Measurements from ENCODE around the gene RHBG. TPM values are rescaled to one million over a fixed set of nuclear protein-coding genes. Genes with fewer than 3 reads are reported as not detected.

RHBG gene
- total and polyA plus RNA-seq, 12 donors = 0.16 to 3.0 (median 0.99) TPM; not detected in 2

DNA sequence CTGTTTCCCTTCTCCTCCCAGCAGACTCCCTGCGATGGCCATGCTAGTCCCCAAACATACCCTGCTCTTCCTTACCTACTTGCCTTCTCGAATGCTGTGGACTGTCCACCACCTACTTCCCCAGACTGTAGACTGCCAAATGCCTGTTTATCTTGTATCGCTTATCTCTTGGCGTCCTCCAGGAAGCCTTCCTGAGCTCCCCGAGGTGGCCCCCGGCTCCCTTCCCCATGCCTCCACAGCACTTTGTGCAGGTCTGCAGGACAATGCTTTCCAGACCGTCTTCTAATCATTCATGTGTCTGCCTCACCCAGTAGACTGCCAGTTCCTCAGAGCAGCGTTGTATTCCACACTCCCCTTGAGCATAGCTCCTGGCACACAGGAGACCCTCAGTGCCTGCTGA, 41.7 kb downstream of the RHBG start:
- Histone ChIP-seq H3K9me3 (replicated peaks in 1 of 3) (no peaks in the 10 kb centered on the region), H3K27ac (no peak overlapping the region), H3K4me3 (no peak overlapping the region), H3K36me3 (replicated peaks in 1 of 2) (no peaks in the 10 kb centered on the region), H3K27me3 (peaks cover 30% of the 10 kb centered on the region), H3K4me1 (replicated peaks in 1 of 2) (no peaks in the 10 kb centered on the region)
- TF ChIP-seq, protein P1, sequence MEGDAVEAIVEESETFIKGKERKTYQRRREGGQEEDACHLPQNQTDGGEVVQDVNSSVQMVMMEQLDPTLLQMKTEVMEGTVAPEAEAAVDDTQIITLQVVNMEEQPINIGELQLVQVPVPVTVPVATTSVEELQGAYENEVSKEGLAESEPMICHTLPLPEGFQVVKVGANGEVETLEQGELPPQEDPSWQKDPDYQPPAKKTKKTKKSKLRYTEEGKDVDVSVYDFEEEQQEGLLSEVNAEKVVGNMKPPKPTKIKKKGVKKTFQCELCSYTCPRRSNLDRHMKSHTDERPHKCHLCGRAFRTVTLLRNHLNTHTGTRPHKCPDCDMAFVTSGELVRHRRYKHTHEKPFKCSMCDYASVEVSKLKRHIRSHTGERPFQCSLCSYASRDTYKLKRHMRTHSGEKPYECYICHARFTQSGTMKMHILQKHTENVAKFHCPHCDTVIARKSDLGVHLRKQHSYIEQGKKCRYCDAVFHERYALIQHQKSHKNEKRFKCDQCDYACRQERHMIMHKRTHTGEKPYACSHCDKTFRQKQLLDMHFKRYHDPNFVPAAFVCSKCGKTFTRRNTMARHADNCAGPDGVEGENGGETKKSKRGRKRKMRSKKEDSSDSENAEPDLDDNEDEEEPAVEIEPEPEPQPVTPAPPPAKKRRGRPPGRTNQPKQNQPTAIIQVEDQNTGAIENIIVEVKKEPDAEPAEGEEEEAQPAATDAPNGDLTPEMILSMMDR (IDR thresholded peaks at IDR 0.05) = no peak
- no peak for TF ChIP-seq POLR2A (IDR thresholded peaks at IDR 0.05)
- no peak for DNase-seq
- WGBS, 4 donors = 76 to 83% (median 79%) methylated on average over 8 of the region's 8 CpGs
- intact Hi-C loops (cut with DNase I) = no loop called here

DNA sequence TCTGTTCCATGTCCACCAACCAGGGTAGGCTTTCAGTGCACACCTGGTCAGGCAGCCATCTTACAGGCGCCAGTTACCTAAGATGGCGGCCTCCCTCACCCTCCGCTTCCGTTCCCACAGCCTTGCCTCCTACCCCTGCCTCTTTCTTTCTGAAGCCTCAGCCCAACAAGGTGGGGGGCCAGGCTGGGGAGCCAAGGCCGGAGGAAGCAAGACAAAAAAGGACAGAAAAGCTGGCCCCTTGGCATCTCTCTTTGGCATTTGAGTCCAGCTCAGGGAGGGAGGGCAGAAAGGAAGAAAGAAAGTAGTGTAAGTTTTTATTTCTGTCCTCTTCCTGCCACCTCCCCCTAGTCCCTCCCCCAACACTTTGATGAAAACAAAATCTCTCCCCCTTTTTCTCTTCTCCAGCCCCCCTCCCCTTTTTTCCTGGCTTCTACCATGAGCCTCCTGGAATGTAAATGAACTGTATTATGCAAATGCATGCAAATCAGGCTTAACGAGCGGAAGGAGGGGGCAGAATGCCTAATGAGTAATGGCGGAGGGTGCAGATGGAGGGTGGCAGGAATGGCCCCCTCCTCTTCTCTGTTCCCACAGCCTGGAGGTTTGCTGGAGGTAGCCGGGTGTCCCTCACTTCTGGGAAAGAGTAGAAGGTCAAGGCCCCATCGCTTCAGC, 43.8 kb downstream of the RHBG start:
- 69 to 77% (median 74%) methylated on average over 10 of the region's 10 CpGs for WGBS, 4 donors
- Histone ChIP-seq H3K4me1 (replicated peaks in 1 of 2) (no peaks in the 10 kb centered on the region), H3K36me3 (replicated peaks in 1 of 2) (no peaks in the 10 kb centered on the region), H3K9me3 (replicated peaks in 1 of 3) (no peaks in the 10 kb centered on the region), H3K4me3 (no peak overlapping the region), H3K27ac (no peak overlapping the region), H3K27me3 (peaks cover 37% of the 10 kb centered on the region)
- TF ChIP-seq POLR2A (IDR thresholded peaks at IDR 0.05) = no peak
- TF ChIP-seq, protein P1 (IDR thresholded peaks at IDR 0.05) = no peak
- no peak for DNase-seq
- intact Hi-C loops (cut with DNase I) = no loop called here

- intact Hi-C loops (cut with DNase I) = no loop called here
- no peak for DNase-seq
- Histone ChIP-seq H3K4me3 (no peak overlapping the region), H3K27me3 (peaks cover 42% of the 10 kb centered on the region), H3K36me3 (replicated peaks in 1 of 2) (no peaks in the 10 kb centered on the region), H3K9me3 (replicated peaks in 1 of 3) (no peaks in the 10 kb centered on the region), H3K27ac (no peak overlapping the region), H3K4me1 (replicated peaks in 1 of 2) (no peaks in the 10 kb centered on the region)
- TF ChIP-seq POLR2A (IDR thresholded peaks at IDR 0.05) = no peak
- TF ChIP-seq, protein P1 (IDR thresholded peaks at IDR 0.05) = no peak
- 57 to 78% (median 75%) methylated on average over 6 to 10 of the region's 10 CpGs for WGBS, 4 donors
Measured at GRCh38 chr1:156413391-156414246, 44.6 kb downstream of the RHBG start.

DNA sequence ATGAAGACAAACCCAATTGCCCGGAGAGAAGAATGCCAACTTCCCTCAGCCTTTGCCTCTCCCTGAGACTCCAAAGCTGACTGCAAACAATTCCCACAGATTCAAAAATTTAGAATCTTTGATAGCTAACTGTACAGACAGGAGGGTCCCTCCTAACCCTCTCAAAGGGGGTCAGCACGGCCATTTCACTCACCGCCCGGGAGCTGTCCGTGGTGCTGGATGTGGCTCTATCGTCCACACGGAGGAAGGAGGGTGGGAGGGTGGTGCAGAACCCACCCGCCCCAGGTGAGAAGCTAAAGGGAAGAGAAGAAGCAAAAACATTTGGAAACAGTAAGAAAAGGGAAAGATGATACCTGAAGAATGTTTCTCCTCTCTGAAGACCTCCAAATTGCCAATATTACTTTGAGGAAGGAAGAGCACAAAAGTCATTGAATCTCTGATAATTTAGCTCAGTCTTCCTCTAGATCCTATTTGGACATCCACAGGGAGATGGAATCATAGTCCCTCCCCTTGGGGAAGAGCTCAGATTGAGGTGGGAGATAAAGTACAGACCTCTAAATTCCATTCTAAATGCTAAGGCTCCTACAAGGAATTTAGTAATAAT, 45.6 kb downstream of the RHBG start:
- intact Hi-C loops (cut with DNase I) = no loop called here
- H3K4me1 ChIP-seq (replicated peaks in 1 of 2) = no peaks in the 10 kb centered on the region
- H3K36me3 ChIP-seq (replicated peaks in 1 of 2) = no peaks in the 10 kb centered on the region
- H3K9me3 ChIP-seq (replicated peaks in 1 of 3) = no peaks in the 10 kb centered on the region
- DNase-seq = no peak
- H3K4me3 ChIP-seq = no peak overlapping the region
- no peak overlapping the region for H3K27ac ChIP-seq
- peaks cover 48% of the 10 kb centered on the region for H3K27me3 ChIP-seq
- no peak for TF ChIP-seq POLR2A (IDR thresholded peaks at IDR 0.05)
- TF ChIP-seq, protein P1 (IDR thresholded peaks at IDR 0.05) = no peak
- WGBS, 4 donors = 21 to 27% (median 25%) methylated on average over 8 of the region's 8 CpGs
